SK-N-SH (cell line): ENCODE results near the gene ATRN. TPM values are rescaled to one million over a fixed set of nuclear protein-coding genes. Genes with fewer than 3 reads are reported as not detected.

Experiments used
- CTCF ChIA-PET: fragments of 300-600, 350-600 bp; formaldehyde crosslinking; extraction: SDS; loops from one replicate; lab custom pipeline; 2021; lab: Yijun Ruan, JAX
- POLR2A ChIA-PET: fragments of 350-600 bp; sonication (Branson Sonifier 250); formaldehyde crosslinking; extraction: SDS; loops from one replicate; lab custom pipeline; 2020; ENCODE audit warnings: antibody characterized with exemption, inconsistent platforms; lab: Yijun Ruan, JAX
- DNase-seq: peaks from one replicate; pipeline ENCODE4 v3.0.0; 2012
- H2AFZ ChIP-seq: fragments of 200-600 bp; sonication (generic); 2 replicates; pipeline ENCODE4 v1.8.1; 2016; ENCODE audit warnings: antibody characterized with exemption, mild to moderate bottlenecking, low read depth
- H3F3A ChIP-seq: fragments of 200-600 bp; sonication (generic); replicated peaks from 2 replicates; pipeline ENCODE3; 2016; ENCODE audit warnings: antibody characterized with exemption, mild to moderate bottlenecking; ENCODE audit not compliant: insufficient read depth
- H3K27ac ChIP-seq, 2 experiments: fragments of 200-500 bp in 1 of 2; fragments of 200-600 bp in 1 of 2; sonication (Bioruptor generic) in 1 of 2; sonication (generic), shearing (Covaris generic) in 1 of 2; 2 replicates each; pipeline versions ENCODE4 v1.5.1 to v1.6.1; 2014 to 2016; ENCODE audit warnings: low read depth in 2 of 2, inconsistent platforms in 1 of 2, low read length in 1 of 2, mild to moderate bottlenecking in 1 of 2, mixed read lengths in 1 of 2
- H3K27me3 ChIP-seq: fragments of 200-600 bp; sonication (generic), shearing (Covaris generic); 2 replicates; pipeline ENCODE4 v1.6.1; 2016; ENCODE audit warnings: mixed run types; ENCODE audit not compliant: insufficient read depth
- H3K36me3 ChIP-seq, 2 experiments: fragments of 200-500 bp in 1 of 2; fragments of 200-600 bp in 1 of 2; sonication (Bioruptor generic) in 1 of 2; sonication (generic) in 1 of 2; replicated peaks in 1 of 2; 2 replicates each; pipeline versions ENCODE3 to v1.5.1; 2014 to 2016; ENCODE audit warnings: low read length in 1 of 2, mild to moderate bottlenecking in 1 of 2; ENCODE audit not compliant: insufficient read depth in 2 of 2, control insufficient read depth in 1 of 2
- H3K4me1 ChIP-seq, 2 experiments: fragments of 200-500 bp in 1 of 2; fragments of 200-600 bp in 1 of 2; sonication (Bioruptor generic) in 1 of 2; sonication (generic), shearing (Covaris generic) in 1 of 2; 2 replicates each; pipeline versions ENCODE4 v1.5.1 to v1.6.1; 2014 to 2016; ENCODE audit warnings: low read depth in 1 of 2, low read length in 1 of 2, mixed run types in 1 of 2; ENCODE audit not compliant: insufficient read depth in 2 of 2, control insufficient read depth in 1 of 2
- H3K4me2 ChIP-seq: fragments of 200-600 bp; sonication (generic), shearing (Covaris generic); 2 replicates; pipeline ENCODE4 v1.6.1; 2017; ENCODE audit warnings: mixed run types
- H3K4me3 ChIP-seq, 2 experiments: fragments of 200-500 bp in 1 of 2; fragments of 200-600 bp in 1 of 2; sonication (Bioruptor generic) in 1 of 2; sonication (generic), shearing (Covaris generic) in 1 of 2; 2 replicates each; pipeline versions ENCODE4 v1.5.1 to v1.8.1; 2014 to 2016; ENCODE audit warnings: low read depth in 2 of 2, inconsistent platforms in 1 of 2, low read length in 1 of 2, mild to moderate bottlenecking in 1 of 2, mixed read lengths in 1 of 2, moderate library complexity in 1 of 2
- H3K79me2 ChIP-seq: fragments of 200-600 bp; sonication (generic); 2 replicates; pipeline ENCODE4 v1.8.1; 2017; ENCODE audit warnings: mild to moderate bottlenecking; ENCODE audit not compliant: insufficient read depth
- H3K9ac ChIP-seq: fragments of 200-600 bp; sonication (generic); 2 replicates; pipeline ENCODE4 v1.6.1; 2017; ENCODE audit warnings: mixed run types
- H3K9me2 ChIP-seq: fragments of 200-600 bp; sonication (generic); 2 replicates; pipeline ENCODE4 v1.6.1; 2017; ENCODE audit warnings: mixed run types
- H3K9me3 ChIP-seq: fragments of 200-600 bp; sonication (generic); 2 replicates; pipeline ENCODE4 v1.6.1; 2017; ENCODE audit warnings: mixed run types, mild to moderate bottlenecking, moderate library complexity
- H4K20me1 ChIP-seq: fragments of 200-600 bp; sonication (generic); 2 replicates; pipeline ENCODE4 v1.6.1; 2017; ENCODE audit warnings: mild to moderate bottlenecking, mixed run types; ENCODE audit not compliant: insufficient read depth
- CHD2 ChIP-seq: fragments of 150-350 bp; IDR thresholded peaks from 2 replicates; pipeline ENCODE4 v1.6.1; 2018; ENCODE audit warnings: low read length; ENCODE audit not compliant: partially characterized antibody
- CTCF ChIP-seq: fragments of 200-600 bp; sonication (generic); IDR thresholded peaks from 2 replicates; pipeline ENCODE4 v1.6.1; 2017; ENCODE audit warnings: antibody characterized with exemption, mild to moderate bottlenecking, moderate library complexity
- EZH2phosphoT487 ChIP-seq: fragments of 200-600 bp; sonication (generic); IDR thresholded peaks from 2 replicates; pipeline ENCODE4 v1.6.1; 2017; ENCODE audit warnings: low read depth, mixed run types, mild to moderate bottlenecking, antibody characterized with exemption, moderate library complexity, borderline replicate concordance
- FOXM1 ChIP-seq: IDR thresholded peaks from 2 replicates; pipeline ENCODE4 v1.4.0; 2012; ENCODE audit warnings: low read depth, mild to moderate bottlenecking
- GATA2 ChIP-seq: sonication (generic); formaldehyde crosslinking; IDR thresholded peaks from 2 replicates; pipeline ENCODE4 v1.5.0; 2020; ENCODE audit warnings: mild to moderate bottlenecking, missing genetic modification reagents
- MEF2A ChIP-seq: IDR thresholded peaks from 2 replicates; pipeline ENCODE4 v1.4.0; 2012; ENCODE audit warnings: low read depth, borderline replicate concordance
- POLR2AphosphoS5 ChIP-seq: IDR thresholded peaks from 2 replicates; pipeline ENCODE4 v1.6.1; 2012; ENCODE audit warnings: low read depth, low read length
- RAD21 ChIP-seq: IDR thresholded peaks from 2 replicates; pipeline ENCODE4 v1.6.1; 2012; ENCODE audit warnings: mild to moderate bottlenecking, low read length
- TCF12 ChIP-seq: IDR thresholded peaks from 2 replicates; pipeline ENCODE4 v1.4.0; 2012
- TEAD4 ChIP-seq: IDR thresholded peaks from 2 replicates; pipeline ENCODE4 v1.4.0; 2012; ENCODE audit warnings: mild to moderate bottlenecking, borderline replicate concordance; ENCODE audit not compliant: insufficient read depth
- WGBS: methylation state at CpG from one replicate; pipeline ENCODE4 v1.1.6; 2017; ENCODE audit warnings: low lambda C conversion rate; 5-methylcytosine and 5-hydroxymethylcytosine counted together
- polyA plus RNA-seq, 3 experiments: library from polyadenylated mRNA; depleted of rRNA; stranded (reverse); fragments of >200 nt; gene quantifications; 2 replicates each; pipeline ENCODE4 v1.2.3, GENCODE V29; 2012

The ATRN gene
- polyA plus RNA-seq, 1 of the 3 experiments (the other 2 are of a cell fraction) = 33.8 TPM

- TF ChIP-seq CTCF = no peak
- TF ChIP-seq EZH2phosphoT487 = no peak
Observed at GRCh38 chr20:3661060-3661813, 190.4 kb downstream of the ATRN start (continued).

DNA sequence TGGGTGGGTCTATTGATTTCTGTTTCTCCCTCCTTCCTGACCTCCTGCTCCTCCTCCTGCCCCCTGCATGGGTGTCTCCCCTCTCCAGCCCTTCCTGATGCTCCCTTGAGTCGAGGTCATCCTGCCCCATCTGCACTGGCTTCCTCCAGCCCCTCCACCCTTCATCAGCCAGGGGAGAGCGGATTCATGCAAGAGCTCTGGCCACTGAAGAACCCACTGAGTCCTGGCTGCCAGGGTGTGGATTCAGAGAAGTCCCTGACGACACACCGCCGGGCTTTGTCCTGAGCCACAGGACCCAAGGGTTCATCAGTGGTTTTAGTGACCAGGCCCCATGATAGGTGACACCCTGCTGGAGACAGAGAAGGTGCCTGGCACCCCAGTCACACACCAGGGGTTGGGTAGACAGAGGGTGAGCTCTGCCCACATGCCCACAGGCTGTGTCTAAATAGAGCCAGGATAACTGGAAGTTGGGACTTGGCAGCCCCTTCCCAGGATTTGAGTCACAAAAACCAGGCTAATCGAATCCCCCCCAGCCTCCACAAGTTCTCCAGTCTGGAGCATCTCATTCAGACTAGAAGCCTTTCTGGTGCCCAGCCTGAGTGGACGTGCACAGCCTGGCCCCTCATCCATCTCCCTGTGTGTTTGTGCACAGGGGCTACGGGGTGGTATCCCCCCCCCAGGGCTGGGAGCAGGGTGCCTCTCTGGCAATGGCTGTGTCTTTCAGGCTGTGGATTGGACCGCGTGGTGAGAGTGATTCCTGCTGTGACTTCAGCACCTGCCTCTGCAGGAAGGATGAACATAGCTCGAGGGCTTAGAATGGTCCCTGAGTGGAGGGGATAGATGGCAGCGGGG lies 191.2 kb downstream of the ATRN start:
- Histone ChIP-seq H3K27ac (no peak overlapping the region), H3K27me3 (peaks cover 41% of the 10 kb centered on the region), H2AFZ (no peak overlapping the region), H3K4me2 (no peak overlapping the region), H3F3A (no peaks in the 10 kb centered on the region), H3K9me2 (no peaks in the 10 kb centered on the region), H4K20me1 (no peaks in the 10 kb centered on the region), H3K9me3 (no peaks in the 10 kb centered on the region), H3K4me3 (no peak overlapping the region), H3K9ac (no peak overlapping the region), H3K79me2 (no peaks in the 10 kb centered on the region), H3K36me3 (no peaks in the 10 kb centered on the region), H3K4me1 (peaks cover 0 to 7% of the 10 kb centered on the region in 2 experiments; a peak in 1 of 4 replicates)
- POLR2A ChIA-PET = no interaction called here
- CTCF ChIA-PET = interaction anchor here (1.1 to 2.2 kb wide), 5 partner anchors 8 to 89 kb away, joined by 3 to 7 read pairs (median 3); partner anchors contain the start of gene SIGLEC1
- no peak for DNase-seq
- no peak for TF ChIP-seq CTCF
- TF ChIP-seq FOXM1 = no peak
- TF ChIP-seq EZH2phosphoT487 = no peak
- TF ChIP-seq GATA2 = no peak
- no peak for TF ChIP-seq TCF12
- TF ChIP-seq MEF2A = no peak
- TF ChIP-seq CHD2 = no peak
- no peak for TF ChIP-seq TEAD4
- no peak for TF ChIP-seq RAD21
- no peak for TF ChIP-seq POLR2AphosphoS5
- WGBS = 9% methylated on average over 9 of the region's 12 CpGs
